Right atrium auricular region (tissue), 2 donors: ENCODE measurements around the gene PARVG. TPM values are rescaled to one million over a fixed set of nuclear protein-coding genes. Genes with fewer than 3 reads are reported as not detected.
A peak's percentile ranks its signal among the peaks of the same experiment; 100 is the strongest.

Experiments
- DNase-seq: peaks from one replicate; pipeline ENCODE4 v3.0.0-alpha.2; 2019; ENCODE audit warnings: low spot score
- H3K27ac ChIP-seq, 2 donors: fragments of 200-600 bp; sonication (generic); 1 replicate in 1 of 2; 2 replicates in 1 of 2; pipeline ENCODE4 v1.5.1; 2016 to 2019
- H3K27me3 ChIP-seq, 2 donors: fragments of 200-600 bp; sonication (generic); one replicate each; pipeline versions ENCODE4 v1.5.1 to v1.6.0; 2017 to 2019
- H3K36me3 ChIP-seq: fragments of 200-600 bp; sonication (generic); one replicate; pipeline ENCODE4 v1.5.1; 2016
- H3K4me1 ChIP-seq, 2 donors: fragments of 200-600 bp; sonication (generic); one replicate each; pipeline versions ENCODE4 v1.5.1 to v1.6.0; 2017 to 2019
- H3K4me3 ChIP-seq, 2 donors: fragments of 200-600 bp; sonication (generic); 1 replicate in 1 of 2; 2 replicates in 1 of 2; pipeline ENCODE4 v1.5.1; 2017 to 2019; ENCODE audit warnings: mild to moderate bottlenecking in 1 of 2, moderate library complexity in 1 of 2
- H3K9me3 ChIP-seq, 2 donors: fragments of 200-600 bp; sonication (generic); one replicate each; pipeline ENCODE4 v1.5.1; 2019
- CTCF ChIP-seq, 2 donors: fragments of 200-600 bp; sonication (generic); IDR thresholded peaks; one replicate each; pipeline ENCODE4 v1.5.1; 2019; ENCODE audit warnings: antibody characterized with exemption in 2 of 2
- total RNA-seq, 2 donors: library from RNA; depleted of rRNA; stranded (reverse); fragments of >200 nt; gene quantifications; one replicate each; pipeline ENCODE4 v1.1.0, GENCODE V29; 2016

Gene PARVG
- 1 to 10 TPM; 2.1 to 7.2 TPM for total RNA-seq

GRCh38 chr22:44180706-44181032, at the start of gene PARVG:
Gene PARVG (plus strand): TSS chr22:44180925. CDS start chr22:44183330, 2,405 bp downstream.
- no peaks in the 10 kb centered on the region for H3K36me3 ChIP-seq
- H3K27ac ChIP-seq, result peak within 1 kb of the TSS; percentile 58 to 64
- no peak for TF ChIP-seq CTCF (IDR thresholded peaks at IDR 0.05)
- DNase-seq, result no peak
- no peaks in the 10 kb centered on the region for H3K27me3 ChIP-seq
- peak within 1 kb of the TSS in 1 of 2 donors; percentile 30 for H3K4me3 ChIP-seq
- H3K9me3 ChIP-seq, result no peaks in the 10 kb centered on the region
- no peaks in the 10 kb centered on the region for H3K4me1 ChIP-seq

GRCh38 chr22:44131412-44131811, 49.3 kb upstream of the PARVG start:
- H3K4me3 ChIP-seq, result no peak overlapping the region
- no peaks in the 10 kb centered on the region for H3K9me3 ChIP-seq
- no peak for TF ChIP-seq CTCF (IDR thresholded peaks at IDR 0.05)
- H3K36me3 ChIP-seq, result peaks cover 22% of the 10 kb centered on the region
- no peak for DNase-seq
- peaks cover 0 to 29% of the 10 kb centered on the region in 2 donors for H3K4me1 ChIP-seq
- no peaks in the 10 kb centered on the region for H3K27me3 ChIP-seq
- no peak overlapping the region for H3K27ac ChIP-seq

GRCh38 chr22:44131989-44132685, 48.6 kb upstream of the PARVG start:
- TF ChIP-seq CTCF (IDR thresholded peaks at IDR 0.05), result no peak
- Histone ChIP-seq H3K27me3 (no peaks in the 10 kb centered on the region), H3K36me3 (peaks cover 28% of the 10 kb centered on the region), H3K4me3 (no peak overlapping the region), H3K9me3 (peaks cover 2 to 5% of the 10 kb centered on the region in 2 donors), H3K4me1 (peaks cover 0 to 29% of the 10 kb centered on the region in 2 donors), H3K27ac (no peak overlapping the region)
- no peak for DNase-seq

- TF ChIP-seq CTCF (IDR thresholded peaks at IDR 0.05), result no peak
- Histone ChIP-seq H3K9me3 (peaks cover 8 to 11% of the 10 kb centered on the region in 2 donors), H3K4me1 (peaks cover 0 to 28% of the 10 kb centered on the region in 2 donors), H3K4me3 (no peak overlapping the region), H3K27ac (no peak overlapping the region), H3K27me3 (no peaks in the 10 kb centered on the region), H3K36me3 (peaks cover 34% of the 10 kb centered on the region)
- DNase-seq, result no peak
Measured at GRCh38 chr22:44132724-44133123, 48.0 kb upstream of the PARVG start.

- H3K27ac ChIP-seq, result no peak overlapping the region
Measured at GRCh38 chr22:44133161-44133560, 47.6 kb upstream of the PARVG start.

More at GRCh38 chr22:44133161-44133560, 47.6 kb upstream of the PARVG start:
- Histone ChIP-seq H3K27me3 (no peaks in the 10 kb centered on the region), H3K9me3 (peaks cover 8 to 13% of the 10 kb centered on the region in 2 donors), H3K36me3 (peaks cover 38% of the 10 kb centered on the region), H3K4me1 (peaks cover 0 to 23% of the 10 kb centered on the region in 2 donors), H3K4me3 (no peak overlapping the region)
- no peak for TF ChIP-seq CTCF (IDR thresholded peaks at IDR 0.05)
- no peak for DNase-seq
